Adrenal gland (tissue), 12 donors: ENCODE measurements around the gene EID3. TPM values are rescaled to one million over a fixed set of nuclear protein-coding genes. Genes with fewer than 3 reads are reported as not detected.

Source experiments
- DNase-seq, 7 donors: peaks; one replicate each; pipeline ENCODE4 v3.0.0-alpha.2; 2019 to 2020
- H3K27ac ChIP-seq, 5 donors: fragments of 200-600 bp; sonication (generic) in 4 of 5; 1 replicate in 3 of 5; 2 replicates in 2 of 5; pipeline versions ENCODE4 v1.5.1 to v1.8.0; 2016 to 2020; ENCODE audit warnings: mild to moderate bottlenecking in 1 of 5
- H3K27me3 ChIP-seq: fragments of 200-600 bp; 2 replicates; pipeline ENCODE4 v1.8.0; 2021
- H3K36me3 ChIP-seq, 2 donors: fragments of 200-600 bp; replicated peaks in 1 of 2; 1 replicate in 1 of 2; 2 replicates in 1 of 2; pipeline versions ENCODE4 v1.5.1 to v1.8.0; 2018 to 2022
- H3K4me1 ChIP-seq, 2 donors: fragments of 200-600 bp; replicated peaks in 1 of 2; 1 replicate in 1 of 2; 2 replicates in 1 of 2; pipeline versions ENCODE4 v1.5.1 to v1.8.0; 2018 to 2021
- H3K4me3 ChIP-seq, 4 donors: fragments of 200-600 bp; sonication (generic) in 3 of 4; one replicate each; pipeline ENCODE4 v1.5.1; 2016 to 2018
- H3K9me3 ChIP-seq, 3 donors: fragments of 200-600 bp; sonication (generic) in 1 of 3; replicated peaks in 1 of 3; 1 replicate in 2 of 3; 2 replicates in 1 of 3; pipeline versions ENCODE4 v1.5.1 to v1.8.0; 2016 to 2021
- POLR2A ChIP-seq, 2 donors: fragments of 450-650 bp; IDR thresholded peaks; one replicate each; pipeline ENCODE4 v1.6.1; 2017; ENCODE audit warnings: antibody characterized with exemption in 2 of 2, mild to moderate bottlenecking in 2 of 2, moderate library complexity in 1 of 2
- WGBS, 4 donors: extraction: QIAGEN DNeasy Blood & Tissue Kit in 2 of 4; methylation state at CpG; one replicate each; pipeline versions ENCODE4 v1.1.5 to v1.1.7; 2013 to 2017; 5-methylcytosine and 5-hydroxymethylcytosine counted together
- intact Hi-C, 2 donors: fragments of 100-400 bp; cut with DNase I; formaldehyde crosslinking; loops; one replicate each; pipeline versions ENCODE4 v1.14.1 to v1.15.0; 2022 to 2023
- polyA plus RNA-seq, 3 donors: library from polyadenylated mRNA; stranded (reverse); fragments of 200-250 nt in 2 of 3; fragments of 350-450 nt in 1 of 3; fragmentation: Illumina TruSeq in 1 of 3; extraction: RNeasy Lipid Tissue Mini Kit (QIAGEN cat#74804) in 1 of 3; gene quantifications; one replicate each; pipeline ENCODE4 v1.2.3, GENCODE V29; 2013 to 2014
- total RNA-seq, 9 donors: library from RNA; depleted of rRNA in 4 of 9; stranded (reverse); fragments of >200 nt in 4 of 9; fragments of 120-200 nt in 1 of 9; fragmentation: NEBNext Ultra II Directional in 1 of 9; extraction: Animal tissue kit (Norgen Biotek cat#: 25700) in 1 of 9; gene quantifications; one replicate each; pipeline versions ENCODE4 v1.1.0 to v1.2.4, GENCODE V29; 2013 to 2023
- TF ChIP-seq, protein P1 (sequence below), 6 experiments: fragments of 450-650 bp in 4 of 6; fragments of 200-600 bp in 2 of 6; sonication (generic) in 1 of 6; IDR thresholded peaks; 1 replicate in 5 of 6; 2 replicates in 1 of 6; pipeline versions ENCODE4 v1.5.1 to v1.8.0; 2016 to 2021; ENCODE audit warnings: antibody characterized with exemption in 6 of 6, mild to moderate bottlenecking in 2 of 6, moderate library complexity in 1 of 6
- donor health status: healthy with polysubstance abuse.
- donor health status: Bipolar disorder and iron deficiency.
- donor health status: DM: yes; HTN: yes; CAD: no.
- donor health status: DM: no; HTN: no; CAD: no.
- donor health status: DM: no; HTN: no; CAD: no.
- donor health status: DM: yes; HTN: yes; CAD: no.

Gene EID3
- total and polyA plus RNA-seq, 12 donors: 1.5 to 20.3 (median 5.5) TPM

- WGBS, 4 donors: 90 to 99% (median 98%) methylated on average over 4 of the region's 4 CpGs
- H3K27ac ChIP-seq: no peak overlapping the region
- intact Hi-C loops: no loop called here
Measured at GRCh38 chr12:104274811-104275210, 28.7 kb upstream of the EID3 start.

DNA sequence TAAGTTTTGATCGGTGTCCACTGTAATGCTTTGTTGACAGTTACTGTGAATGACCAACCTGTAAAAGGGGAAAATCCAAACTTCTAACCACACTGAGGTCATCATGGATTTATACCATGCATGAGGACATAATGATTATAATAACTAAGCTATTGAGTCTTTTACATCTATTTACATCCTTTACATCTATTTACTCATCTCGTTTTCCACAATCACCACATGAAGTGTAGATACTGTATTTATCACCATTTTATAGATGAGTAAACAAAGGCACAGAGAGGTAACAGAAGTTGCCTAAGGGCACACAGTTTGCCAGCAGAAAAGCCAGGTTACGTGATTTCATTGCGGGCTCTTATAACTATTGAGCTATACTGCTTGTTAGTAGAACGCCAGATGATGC is 27.9 kb upstream of the EID3 start:
- TF ChIP-seq POLR2A (IDR thresholded peaks at IDR 0.05): no peak
- TF ChIP-seq, protein P1, sequence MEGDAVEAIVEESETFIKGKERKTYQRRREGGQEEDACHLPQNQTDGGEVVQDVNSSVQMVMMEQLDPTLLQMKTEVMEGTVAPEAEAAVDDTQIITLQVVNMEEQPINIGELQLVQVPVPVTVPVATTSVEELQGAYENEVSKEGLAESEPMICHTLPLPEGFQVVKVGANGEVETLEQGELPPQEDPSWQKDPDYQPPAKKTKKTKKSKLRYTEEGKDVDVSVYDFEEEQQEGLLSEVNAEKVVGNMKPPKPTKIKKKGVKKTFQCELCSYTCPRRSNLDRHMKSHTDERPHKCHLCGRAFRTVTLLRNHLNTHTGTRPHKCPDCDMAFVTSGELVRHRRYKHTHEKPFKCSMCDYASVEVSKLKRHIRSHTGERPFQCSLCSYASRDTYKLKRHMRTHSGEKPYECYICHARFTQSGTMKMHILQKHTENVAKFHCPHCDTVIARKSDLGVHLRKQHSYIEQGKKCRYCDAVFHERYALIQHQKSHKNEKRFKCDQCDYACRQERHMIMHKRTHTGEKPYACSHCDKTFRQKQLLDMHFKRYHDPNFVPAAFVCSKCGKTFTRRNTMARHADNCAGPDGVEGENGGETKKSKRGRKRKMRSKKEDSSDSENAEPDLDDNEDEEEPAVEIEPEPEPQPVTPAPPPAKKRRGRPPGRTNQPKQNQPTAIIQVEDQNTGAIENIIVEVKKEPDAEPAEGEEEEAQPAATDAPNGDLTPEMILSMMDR (IDR thresholded peaks at IDR 0.05): no peak
- no peak overlapping the region for H3K4me3 ChIP-seq
- intact Hi-C loops: no loop called here
- H3K27ac ChIP-seq: peak overlapping the region in 3 of 5 donors; percentile 27 to 61 (median 56)
- DNase-seq: no peak
- H3K4me1 ChIP-seq: peaks cover 4 to 32% of the 10 kb centered on the region in 2 donors
- no peaks in the 10 kb centered on the region for H3K27me3 ChIP-seq
- H3K9me3 ChIP-seq: no peaks in the 10 kb centered on the region
- WGBS, 4 donors: 71 to 85% (median 77%) methylated on average over 5 of the region's 5 CpGs
- no peaks in the 10 kb centered on the region for H3K36me3 ChIP-seq

More at GRCh38 chr12:104274811-104275210, 28.7 kb upstream of the EID3 start:
- Histone ChIP-seq H3K9me3 (no peaks in the 10 kb centered on the region), H3K4me1 (peaks cover 4 to 23% of the 10 kb centered on the region in 2 donors), H3K36me3 (no peaks in the 10 kb centered on the region), H3K4me3 (no peak overlapping the region), H3K27me3 (no peaks in the 10 kb centered on the region)
- TF ChIP-seq POLR2A (IDR thresholded peaks at IDR 0.05): no peak
- TF ChIP-seq, protein P1 (IDR thresholded peaks at IDR 0.05): no peak
- no peak for DNase-seq

- H3K9me3 ChIP-seq: no peaks in the 10 kb centered on the region
- 74 to 83% (median 80%) methylated on average over 8 of the region's 8 CpGs for WGBS, 4 donors
- H3K4me1 ChIP-seq: peaks cover 4 to 40% of the 10 kb centered on the region in 2 donors
- TF ChIP-seq, protein P1 (IDR thresholded peaks at IDR 0.05): no peak
- no peak for TF ChIP-seq POLR2A (IDR thresholded peaks at IDR 0.05)
- H3K4me3 ChIP-seq: peak overlapping the region in 1 of 4 donors; percentile 17
- no peaks in the 10 kb centered on the region for H3K27me3 ChIP-seq
- DNase-seq: no peak
- no peaks in the 10 kb centered on the region for H3K36me3 ChIP-seq
- H3K27ac ChIP-seq: peak overlapping the region; percentile 42 to 85 (median 61)
- intact Hi-C loops: no loop called here
Measured at GRCh38 chr12:104276273-104277131, 27.0 kb upstream of the EID3 start.

DNA sequence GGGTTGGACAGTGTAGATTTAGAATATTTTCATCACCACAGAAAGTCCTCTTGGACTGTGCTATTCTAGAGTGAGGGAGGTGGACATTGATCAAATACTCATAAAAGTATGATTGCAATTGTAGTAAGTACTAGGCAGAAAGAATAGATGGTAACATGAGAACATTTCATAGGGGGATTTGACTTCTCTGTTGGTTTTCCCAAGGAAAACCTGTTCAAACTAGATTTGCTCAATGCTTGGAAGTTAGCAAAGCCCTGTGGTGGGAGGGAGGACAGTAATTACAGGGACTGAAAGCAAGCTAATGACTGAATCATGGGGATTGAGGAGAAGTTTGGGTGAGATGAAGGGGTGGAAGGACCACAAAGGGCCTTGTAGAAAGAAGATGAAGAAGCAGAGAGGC is 24.4 kb upstream of the EID3 start:
- H3K4me1 ChIP-seq: peaks cover 4 to 47% of the 10 kb centered on the region in 2 donors
- H3K36me3 ChIP-seq: no peaks in the 10 kb centered on the region
- H3K27ac ChIP-seq: peak overlapping the region in 3 of 5 donors; percentile 67 to 85 (median 77)
- peak overlapping the region in 1 of 4 donors; percentile 31 for H3K4me3 ChIP-seq
- intact Hi-C loops: no loop called here
- no peaks in the 10 kb centered on the region for H3K27me3 ChIP-seq
- TF ChIP-seq, protein P1 (IDR thresholded peaks at IDR 0.05): no peak
- no peak for TF ChIP-seq POLR2A (IDR thresholded peaks at IDR 0.05)
- no peak for DNase-seq
- H3K9me3 ChIP-seq: no peaks in the 10 kb centered on the region
